IMR-90 (cell line): ENCODE results near the gene ARPC1A. TPM values are rescaled to one million over a fixed set of nuclear protein-coding genes. Genes with fewer than 3 reads are reported as not detected.
A peak's percentile ranks its signal among the peaks of the same experiment; 100 is the strongest.

Experiments used
- ATAC-seq: fragments of 200-7000 bp; cut with Tn5 transposase; 2 replicates; pipeline ENCODE4 v1.9.1; 2020; ENCODE audit warnings: low read depth, mild to moderate bottlenecking, moderate library complexity
- BruUV-seq: library from RNA; stranded (reverse); fragments of 400-500 nt; replicated peaks from 2 replicates; lab custom pipeline; 2021; lab: Mats Ljungman, UMichigan
- CTCF ChIA-PET: fragments of 300-600 bp; formaldehyde crosslinking; extraction: SDS; loops from one replicate; lab custom pipeline; 2021; ENCODE audit warnings: antibody characterized with exemption; lab: Yijun Ruan, JAX
- POLR2A ChIA-PET: fragments of 300-600 bp; sonication (Branson Sonifier 250); formaldehyde crosslinking; loops from one replicate; lab custom pipeline; 2022; ENCODE audit warnings: antibody characterized with exemption; ENCODE audit not compliant: unreplicated experiment; lab: Charles Lee
- DNase-seq: peaks from one replicate; pipeline ENCODE4 v3.0.0; 2013
- H2AFZ ChIP-seq: replicated peaks from 2 replicates; pipeline ENCODE3; 2013; ENCODE audit warnings: low read length, mild to moderate bottlenecking; ENCODE audit not compliant: poor library complexity
- H2AK5ac ChIP-seq: 2 replicates; pipeline ENCODE4 v1.6.1; 2013; ENCODE audit warnings: low read depth, low read length, inconsistent platforms
- H2AK9ac ChIP-seq: replicated peaks from 2 replicates; pipeline ENCODE3; 2013; ENCODE audit warnings: mild to moderate bottlenecking, low read depth, low read length, moderate library complexity; ENCODE audit not compliant: poor library complexity
- H2BK120ac ChIP-seq: 2 replicates; pipeline ENCODE4 v1.6.1; 2013; ENCODE audit warnings: low read depth, low read length, inconsistent platforms
- H2BK15ac ChIP-seq: 3 replicates; pipeline ENCODE4 v1.6.1; 2013; ENCODE audit warnings: low read depth, low read length, inconsistent platforms
- H2BK20ac ChIP-seq: 2 replicates; pipeline ENCODE4 v1.6.1; 2013; ENCODE audit warnings: low read depth, mild to moderate bottlenecking, inconsistent platforms, low read length, moderate library complexity
- H2BK5ac ChIP-seq: 2 replicates; pipeline ENCODE4 v1.6.1; 2013; ENCODE audit warnings: mild to moderate bottlenecking, low read depth, low read length, inconsistent platforms; ENCODE audit not compliant: poor library complexity, severe bottlenecking
- H3K14ac ChIP-seq: replicated peaks from 2 replicates; pipeline ENCODE4 v1.6.1; 2013; ENCODE audit warnings: low read depth, low read length, inconsistent platforms
- H3K18ac ChIP-seq: 2 replicates; pipeline ENCODE4 v1.6.1; 2013; ENCODE audit warnings: low read depth, low read length, control low read depth
- H3K23ac ChIP-seq: 2 replicates; pipeline ENCODE4 v1.6.1; 2013; ENCODE audit warnings: low read depth, low read length, inconsistent platforms
- H3K27ac ChIP-seq: 2 replicates; pipeline ENCODE4 v1.5.1; 2013; ENCODE audit warnings: mild to moderate bottlenecking, control low read depth, low read length; ENCODE audit not compliant: insufficient read depth
- H3K27me3 ChIP-seq: 2 replicates; pipeline ENCODE4 v1.6.1; 2013; ENCODE audit warnings: low read length; ENCODE audit not compliant: control insufficient read depth, insufficient read depth
- H3K36me3 ChIP-seq: 2 replicates; pipeline ENCODE4 v1.6.1; 2013; ENCODE audit warnings: low read length, mixed read lengths; ENCODE audit not compliant: control insufficient read depth, insufficient read depth
- H3K4ac ChIP-seq: 2 replicates; pipeline ENCODE4 v1.6.1; 2013; ENCODE audit warnings: low read depth, low read length, inconsistent platforms
- H3K4me1 ChIP-seq: 2 replicates; pipeline ENCODE4 v1.6.1; 2013; ENCODE audit warnings: low read length, mixed read lengths; ENCODE audit not compliant: control insufficient read depth, insufficient read depth
- H3K4me2 ChIP-seq: 2 replicates; pipeline ENCODE4 v1.6.1; 2013; ENCODE audit warnings: low read depth, mild to moderate bottlenecking, control low read depth, low read length, moderate library complexity
- H3K4me3 ChIP-seq: 2 replicates; pipeline ENCODE4 v1.5.1; 2013; ENCODE audit warnings: low read depth, mild to moderate bottlenecking, control low read depth, low read length, moderate library complexity; ENCODE audit not compliant: insufficient read depth
- H3K56ac ChIP-seq: 2 replicates; pipeline ENCODE4 v1.6.1; 2013; ENCODE audit warnings: low read length, inconsistent platforms; ENCODE audit not compliant: insufficient read depth; ENCODE audit errors: extremely low read depth
- H3K79me1 ChIP-seq, 2 experiments: 2 replicates each; pipeline ENCODE4 v1.6.1; 2013; ENCODE audit warnings: low read length in 2 of 2, inconsistent platforms in 1 of 2, low read depth in 1 of 2
- H3K9ac ChIP-seq: 2 replicates; pipeline ENCODE4 v1.6.1; 2013; ENCODE audit warnings: low read depth, low read length, control low read depth
- H3K9me1 ChIP-seq: 2 replicates; pipeline ENCODE4 v1.6.1; 2013; ENCODE audit warnings: low read length, inconsistent platforms; ENCODE audit not compliant: insufficient read depth
- H3K9me3 ChIP-seq: 2 replicates; pipeline ENCODE4 v1.6.1; 2013; ENCODE audit warnings: low read length; ENCODE audit not compliant: control insufficient read depth, insufficient read depth
- H4K20me1 ChIP-seq: 2 replicates; pipeline ENCODE4 v1.6.1; 2013; ENCODE audit warnings: low read length, inconsistent platforms; ENCODE audit not compliant: insufficient read depth
- H4K5ac ChIP-seq: 2 replicates; pipeline ENCODE4 v1.6.1; 2013; ENCODE audit warnings: mild to moderate bottlenecking, low read depth, low read length, control low read depth
- H4K8ac ChIP-seq, 2 experiments: 2 replicates each; pipeline ENCODE4 v1.6.1; 2013; ENCODE audit warnings: low read depth in 2 of 2, low read length in 2 of 2, control low read depth in 1 of 2, inconsistent platforms in 1 of 2
- H4K91ac ChIP-seq: 2 replicates; pipeline ENCODE4 v1.6.1; 2013; ENCODE audit warnings: low read depth, low read length, inconsistent platforms; ENCODE audit not compliant: insufficient read depth
- BHLHE40 ChIP-seq: fragments of 150-350 bp; IDR thresholded peaks from 2 replicates; pipeline ENCODE4 v1.6.1; 2016; ENCODE audit warnings: mild to moderate bottlenecking, low read depth, low read length
- CHD1 ChIP-seq: IDR thresholded peaks from 2 replicates; pipeline ENCODE4 v1.6.1; 2012; ENCODE audit warnings: low read depth, low read length, improper control_type of control experiment
- CTCF ChIP-seq: conservative IDR thresholded peaks from 2 replicates; pipeline ENCODE4 v1.5.1; 2012; ENCODE audit warnings: mild to moderate bottlenecking, low read depth, low read length, improper control_type of control experiment
- ELK1 ChIP-seq: fragments of 150-350 bp; IDR thresholded peaks from 2 replicates; pipeline ENCODE4 v1.6.1; 2016; ENCODE audit warnings: low read depth, mild to moderate bottlenecking, low read length, moderate library complexity, borderline replicate concordance
- FOS ChIP-seq: fragments of 150-350 bp; IDR thresholded peaks from 2 replicates; pipeline ENCODE4 v1.6.1; 2016; ENCODE audit warnings: low read depth, low read length
- MAFK ChIP-seq: IDR thresholded peaks from 2 replicates; pipeline ENCODE4 v1.6.1; 2012; ENCODE audit warnings: low read depth, low read length, improper control_type of control experiment
- MAZ ChIP-seq: IDR thresholded peaks from 2 replicates; pipeline ENCODE4 v1.6.1; 2012; ENCODE audit warnings: low read depth, mild to moderate bottlenecking, low read length, improper control_type of control experiment, moderate library complexity, borderline replicate concordance
- MXI1 ChIP-seq: IDR thresholded peaks from 2 replicates; pipeline ENCODE4 v1.6.1; 2012; ENCODE audit warnings: low read depth, mild to moderate bottlenecking, low read length, moderate library complexity, borderline replicate concordance
- NFE2L2 ChIP-seq: fragments of 150-350 bp; IDR thresholded peaks from 2 replicates; pipeline ENCODE4 v1.6.1; 2016; ENCODE audit warnings: low read depth, mild to moderate bottlenecking, low read length
- POLR2A ChIP-seq: IDR thresholded peaks from 2 replicates; pipeline ENCODE4 v1.6.1; 2012; ENCODE audit warnings: mild to moderate bottlenecking, low read depth, low read length
- RAD21 ChIP-seq: IDR thresholded peaks from 2 replicates; pipeline ENCODE4 v1.6.1; 2012; ENCODE audit warnings: low read length, improper control_type of control experiment
- RCOR1 ChIP-seq: IDR thresholded peaks from 2 replicates; pipeline ENCODE4 v1.6.1; 2012; ENCODE audit warnings: mild to moderate bottlenecking, low read length, improper control_type of control experiment; ENCODE audit not compliant: insufficient replicate concordance
- RFX5 ChIP-seq: IDR thresholded peaks from 2 replicates; pipeline ENCODE4 v1.8.0; 2012; ENCODE audit warnings: low read depth, mild to moderate bottlenecking, low read length, moderate library complexity
- WGBS, 2 experiments: methylation state at CpG; one replicate each; pipeline versions ENCODE4 v1.1.5 to v1.1.7; 2013; ENCODE audit warnings: missing lambda C conversion rate in 2 of 2; ENCODE audit not compliant: insufficient read length in 1 of 2; ENCODE audit errors: extremely low coverage in 2 of 2; 5-methylcytosine and 5-hydroxymethylcytosine counted together
- dilution Hi-C: fragments of 300-500 bp; cut with HindIII; formaldehyde crosslinking; loops from one replicate; pipeline ENCODE4 v1.14.3; 2018; ENCODE audit warnings: low sequenced_read_pairs; ENCODE audit not compliant: unreplicated experiment
- in situ Hi-C: fragments of 300-500 bp; cut with MboI; formaldehyde crosslinking; loops from 3 replicates; pipeline ENCODE4 v1.14.3; 2019; ENCODE audit warnings: low sequenced_read_pairs, inconsistent platforms, mixed read lengths
- intact Hi-C: fragments of 100-400 bp; cut with micrococcal nuclease; formaldehyde crosslinking; loops from 2 replicates; pipeline ENCODE4 v1.10.0; 2022
- polyA plus RNA-seq, 3 experiments: library from polyadenylated mRNA; depleted of rRNA; stranded (reverse); fragments of >200 nt; gene quantifications; 2 replicates each; pipeline ENCODE4 v1.2.3, GENCODE V29; 2012; ENCODE audit warnings: low replicate concordance in 1 of 3
- total RNA-seq: library from RNA; depleted of rRNA; stranded (reverse); fragments of >200 nt; gene quantifications from 2 replicates; pipeline ENCODE4 v1.2.3, GENCODE V29; 2012

Gene ARPC1A
- total and polyA plus RNA-seq, 2 of the 4 experiments (the other 2 are of a cell fraction) = 253 to 327 TPM

- no peak overlapping the region for H3K4me2 ChIP-seq
- peak; percentile 94 for TF ChIP-seq RAD21
- no peak for TF ChIP-seq MAZ
- TF ChIP-seq CTCF = peak; percentile 91
- no peak for TF ChIP-seq BHLHE40
- no peak for TF ChIP-seq MAFK
- no peak for TF ChIP-seq RFX5
- peak; percentile 48; the same call in 1 of the 2 replicates for TF ChIP-seq POLR2A
- TF ChIP-seq MXI1 = no peak
- no peak for TF ChIP-seq NFE2L2
- TF ChIP-seq RCOR1 = no peak
- no peak for TF ChIP-seq FOS
- TF ChIP-seq CHD1 = no peak
- TF ChIP-seq ELK1 = no peak
Observed at GRCh38 chr7:99312316-99313203, 13.1 kb upstream of the ARPC1A start.

More at GRCh38 chr7:99312316-99313203, 13.1 kb upstream of the ARPC1A start:
- intact Hi-C loops (loop anchor here (1.0 kb wide), 2 partner anchors 170 to 272 kb away; no protein-coding TSS in a partner anchor), in situ Hi-C loops (no loop called here), dilution Hi-C loops (no loop called here)
- Histone ChIP-seq H3K36me3 (no peaks in the 10 kb centered on the region), H3K4ac (peak overlapping the region; percentile 10; the same call in 1 of the 2 replicates), H2BK20ac (peak overlapping the region; percentile 64), H3K18ac (no peak overlapping the region), H3K9me3 (peaks cover 7% of the 10 kb centered on the region), H4K8ac (peak overlapping the region in 1 of 2 experiments; percentile 9; a peak in 1 of 4 replicates), H3K4me3 (no peak overlapping the region), H4K5ac (no peak overlapping the region), H3K9ac (no peak overlapping the region), H4K91ac (no peak overlapping the region; the same call in 1 of the 2 replicates), H2AFZ (peak overlapping the region; percentile 53), H3K4me1 (no peaks in the 10 kb centered on the region), H3K27me3 (no peaks in the 10 kb centered on the region), H3K9me1 (peaks cover 2% of the 10 kb centered on the region; the same call in 1 of the 2 replicates), H2AK5ac (peak overlapping the region; percentile 69), H3K27ac (no peak overlapping the region), H3K56ac (no peak overlapping the region), H3K23ac (no peak overlapping the region), H2BK5ac (no peak overlapping the region), H2BK120ac (0 out of 2 replicates have a peak overlapping the region, but pooled peaks have one; percentile 30), H3K14ac (no peak overlapping the region), H3K79me1 (no peaks in the 10 kb centered on the region), H4K20me1 (no peaks in the 10 kb centered on the region), H2BK15ac (peak overlapping the region; percentile 50; the same call in 1 of the 3 replicates), H2AK9ac (peak overlapping the region; percentile 68)
- DNase-seq = peak; percentile 52
- CTCF ChIA-PET = interaction anchor here (0.5 to 0.6 kb wide), 2 partner anchors 8 to 296 kb away, joined by 3 read pairs; no protein-coding TSS in a partner anchor
- peak; percentile 85 for ATAC-seq
- BruUV-seq = no TSS peak
- WGBS, 2 experiments = 75% methylated on average over 4 of the region's 16 CpGs; no CpG with 5 or more reads in 1 of the 2 experiments
- POLR2A ChIA-PET = no interaction called here
